OCI-LY7 (cell line): ENCODE measurements around the gene IMMP2L. TPM values are rescaled to one million over a fixed set of nuclear protein-coding genes. Genes with fewer than 3 reads are reported as not detected.

Experiments used
- BruUV-seq: library from RNA; stranded (reverse); fragments of 400-500 nt; replicated peaks from 2 replicates; lab custom pipeline; 2021; lab: Mats Ljungman, UMichigan
- CTCF ChIA-PET: fragments of 300-600 bp; sonication (Branson Sonifier 250); formaldehyde crosslinking; loops from one replicate; lab custom pipeline; 2022; ENCODE audit warnings: antibody characterized with exemption; ENCODE audit not compliant: unreplicated experiment; lab: Charles Lee
- POLR2A ChIA-PET: fragments of 300-600 bp; sonication (Branson Sonifier 250); formaldehyde crosslinking; loops from one replicate; lab custom pipeline; 2022; ENCODE audit warnings: antibody characterized with exemption; lab: Charles Lee
- DNase-seq: peaks from one replicate; pipeline ENCODE4 v3.0.0-alpha.2; 2015; ENCODE audit warnings: low spot score
- H2AFZ ChIP-seq: fragments of 200-600 bp; sonication (generic), shearing (Covaris generic); 2 replicates; pipeline ENCODE4 v1.6.1; 2014; ENCODE audit warnings: mild to moderate bottlenecking, antibody characterized with exemption, low read length, moderate library complexity
- H3K27ac ChIP-seq: fragments of 200-600 bp; sonication (generic); 2 replicates; pipeline ENCODE4 v1.5.1; 2014; ENCODE audit warnings: mixed run types, low read depth, mild to moderate bottlenecking, moderate library complexity, low read length, inconsistent platforms; ENCODE audit not compliant: poor library complexity, severe bottlenecking
- H3K36me3 ChIP-seq: fragments of 200-600 bp; sonication (generic); 2 replicates; pipeline ENCODE4 v1.6.1; 2014; ENCODE audit warnings: mild to moderate bottlenecking, antibody characterized with exemption, low read length, moderate library complexity, mixed read lengths; ENCODE audit not compliant: insufficient read depth
- H3K4me1 ChIP-seq: fragments of 200-600 bp; sonication (generic); 2 replicates; pipeline ENCODE4 v1.5.1; 2014; ENCODE audit warnings: mild to moderate bottlenecking, low read length; ENCODE audit not compliant: insufficient read depth, poor library complexity, severe bottlenecking
- H3K4me2 ChIP-seq: fragments of 200-600 bp; sonication (generic); 2 replicates; pipeline ENCODE4 v1.6.1; 2014; ENCODE audit warnings: mild to moderate bottlenecking, low read length
- H3K4me3 ChIP-seq: fragments of 200-600 bp; sonication (generic); 2 replicates; pipeline ENCODE4 v1.5.1; 2014; ENCODE audit warnings: mild to moderate bottlenecking, low read depth, low read length; ENCODE audit not compliant: poor library complexity, severe bottlenecking
- H3K79me2 ChIP-seq: fragments of 200-600 bp; sonication (generic); 2 replicates; pipeline ENCODE4 v1.6.1; 2016; ENCODE audit warnings: low read depth, mild to moderate bottlenecking, low read length, moderate library complexity, mixed read lengths; ENCODE audit not compliant: insufficient read depth
- H3K9me2 ChIP-seq: fragments of 200-600 bp; sonication (generic); 2 replicates; pipeline ENCODE4 v1.6.1; 2016; ENCODE audit warnings: mild to moderate bottlenecking, low read length, mixed read lengths; ENCODE audit not compliant: insufficient read depth
- H3K9me3 ChIP-seq: fragments of 200-600 bp; sonication (generic); 2 replicates; pipeline ENCODE4 v1.6.1; 2014; ENCODE audit warnings: mild to moderate bottlenecking, mixed run types, low read length, mixed read lengths
- H4K20me1 ChIP-seq: fragments of 200-600 bp; sonication (generic); 2 replicates; pipeline ENCODE4 v1.6.1; 2014; ENCODE audit warnings: mild to moderate bottlenecking, antibody characterized with exemption, low read length, moderate library complexity, mixed read lengths; ENCODE audit not compliant: insufficient read depth
- CTCF ChIP-seq: fragments of 200-600 bp; sonication (generic); conservative IDR thresholded peaks from 2 replicates; pipeline ENCODE4 v1.5.1; 2014; ENCODE audit warnings: mild to moderate bottlenecking, antibody characterized with exemption, low read length, moderate library complexity, mixed read lengths
- EZH2phosphoT487 ChIP-seq: fragments of 200-600 bp; sonication (generic); IDR thresholded peaks from 2 replicates; pipeline ENCODE4 v1.6.1; 2018; ENCODE audit warnings: low read depth, borderline replicate concordance, mild to moderate bottlenecking, mixed run types, antibody characterized with exemption, low read length, moderate library complexity, mixed read lengths
- intact Hi-C: fragments of 100-400 bp; cut with micrococcal nuclease; formaldehyde crosslinking; loops from one replicate; pipeline ENCODE4 v1.10.0; 2022; ENCODE audit not compliant: unreplicated experiment
- total RNA-seq, 2 experiments: library from RNA; depleted of rRNA in 1 of 2; stranded (reverse); fragments of >200 nt in 1 of 2; shearing (Covaris generic) in 1 of 2; gene quantifications; 2 replicates each; pipeline ENCODE4 v1.2.3, GENCODE V29; 2014 to 2022

Gene IMMP2L
- total RNA-seq, 2 experiments from 2014 or later, result 8.0 to 25.4 TPM

- H3K79me2 ChIP-seq, result no peaks in the 10 kb centered on the region
- no peak overlapping the region for H2AFZ ChIP-seq
- H4K20me1 ChIP-seq, result no peaks in the 10 kb centered on the region
- intact Hi-C loops, result no loop called here
- H3K9me2 ChIP-seq, result no peaks in the 10 kb centered on the region
- no peak overlapping the region for H3K27ac ChIP-seq
- no peak overlapping the region for H3K4me3 ChIP-seq
- H3K4me2 ChIP-seq, result no peak overlapping the region
- TF ChIP-seq CTCF, result no peak
- DNase-seq, result no peak
- H3K36me3 ChIP-seq, result no peaks in the 10 kb centered on the region
- H3K9me3 ChIP-seq, result no peaks in the 10 kb centered on the region
- CTCF ChIA-PET, result no interaction called here
- BruUV-seq, result no TSS peak
- H3K4me1 ChIP-seq, result no peaks in the 10 kb centered on the region
- POLR2A ChIA-PET, result no interaction called here
Measured at GRCh38 chr7:111126987-111127386, 435.3 kb downstream of the IMMP2L start.

DNA sequence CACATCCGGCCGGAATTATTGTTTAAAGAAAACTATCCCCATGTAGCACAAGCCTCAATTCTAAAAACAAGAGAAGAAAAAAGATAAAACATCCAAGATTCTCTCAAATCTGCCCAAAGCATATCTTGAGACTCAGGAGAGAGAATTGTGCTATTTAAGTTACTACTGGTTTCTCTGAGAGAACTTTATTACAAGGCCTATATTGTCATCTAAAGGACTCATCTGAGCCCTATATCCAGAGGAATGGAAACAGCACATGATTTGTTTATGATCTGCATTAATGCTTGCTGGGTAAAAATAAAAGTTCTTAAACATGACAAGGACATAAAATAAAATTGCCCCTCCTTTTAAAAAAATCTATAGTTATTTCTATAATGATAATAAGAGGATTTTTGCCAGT lies 446.3 kb downstream of the IMMP2L start:
- intact Hi-C loops, result no loop called here
- Histone ChIP-seq H3K79me2 (no peaks in the 10 kb centered on the region), H3K4me1 (no peaks in the 10 kb centered on the region), H3K4me3 (no peak overlapping the region), H3K9me3 (no peaks in the 10 kb centered on the region), H4K20me1 (no peaks in the 10 kb centered on the region), H2AFZ (no peak overlapping the region), H3K27ac (no peak overlapping the region), H3K36me3 (no peaks in the 10 kb centered on the region), H3K4me2 (no peak overlapping the region), H3K9me2 (no peaks in the 10 kb centered on the region)
- TF ChIP-seq EZH2phosphoT487 (no peak), CTCF (no peak)
- no TSS peak for BruUV-seq
- DNase-seq, result no peak
- ChIA-PET POLR2A (no interaction called here), CTCF (no interaction called here)

- CTCF ChIA-PET, result no interaction called here
- Histone ChIP-seq H2AFZ (no peak overlapping the region), H3K79me2 (no peaks in the 10 kb centered on the region), H3K27ac (no peak overlapping the region), H3K4me1 (no peaks in the 10 kb centered on the region), H3K9me3 (no peaks in the 10 kb centered on the region), H3K4me2 (no peak overlapping the region), H3K36me3 (no peaks in the 10 kb centered on the region), H3K9me2 (no peaks in the 10 kb centered on the region), H4K20me1 (no peaks in the 10 kb centered on the region), H3K4me3 (no peak overlapping the region)
- POLR2A ChIA-PET, result no interaction called here
- no peak for DNase-seq
- no TSS peak for BruUV-seq
- TF ChIP-seq EZH2phosphoT487, result no peak
- no peak for TF ChIP-seq CTCF
- intact Hi-C loops, result no loop called here
Measured at GRCh38 chr7:111113263-111114017, 448.9 kb downstream of the IMMP2L start.
